Measurements from ENCODE around the gene GLI3.
"Not testable (repeated sequence)": the region's sequence is repeated elsewhere in the genome, so short reads cannot be mapped to it uniquely, and the experiment has no call there.

Gene GLI3

DNA sequence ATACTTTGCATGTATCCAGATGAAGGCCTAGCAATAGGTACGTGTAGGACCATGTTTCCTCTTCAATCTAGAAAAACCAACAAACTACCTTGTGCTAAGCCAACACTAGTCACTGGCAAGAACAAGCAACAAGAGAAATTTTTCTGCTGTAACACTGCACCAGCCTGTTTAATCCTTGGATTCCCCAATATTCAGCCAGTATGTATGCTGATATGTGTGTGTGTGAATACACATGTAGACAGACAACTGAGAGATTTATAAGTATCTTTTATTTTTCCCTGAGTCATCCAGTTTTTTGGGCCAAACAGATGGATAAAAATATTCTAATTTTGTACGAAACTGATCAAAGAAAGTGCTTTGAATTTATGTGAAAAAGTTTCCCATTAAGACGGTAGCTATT, 26.2 kb downstream of the GLI3 start:
- no peak for DNase-seq

DNA sequence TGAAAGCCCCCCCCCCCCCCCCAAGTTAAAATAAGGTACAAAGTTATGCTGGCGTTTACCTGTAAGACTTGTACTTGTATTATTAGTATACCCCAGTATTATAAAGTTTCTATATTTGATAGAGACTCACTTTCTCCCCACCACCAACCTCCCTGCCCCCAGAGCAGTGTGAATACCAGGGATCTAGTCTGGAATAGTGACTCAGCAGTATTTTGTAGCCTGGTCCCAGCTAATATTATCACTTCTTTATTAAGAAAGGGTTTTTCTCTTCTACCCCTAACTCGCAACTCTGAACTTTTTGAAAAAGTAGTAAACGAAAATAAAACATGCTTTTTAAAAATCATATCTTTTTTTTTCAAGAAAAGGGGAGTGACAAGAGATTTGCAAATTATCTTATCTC, 26.7 kb downstream of the GLI3 start:
- DNase-seq, result no peak

DNA sequence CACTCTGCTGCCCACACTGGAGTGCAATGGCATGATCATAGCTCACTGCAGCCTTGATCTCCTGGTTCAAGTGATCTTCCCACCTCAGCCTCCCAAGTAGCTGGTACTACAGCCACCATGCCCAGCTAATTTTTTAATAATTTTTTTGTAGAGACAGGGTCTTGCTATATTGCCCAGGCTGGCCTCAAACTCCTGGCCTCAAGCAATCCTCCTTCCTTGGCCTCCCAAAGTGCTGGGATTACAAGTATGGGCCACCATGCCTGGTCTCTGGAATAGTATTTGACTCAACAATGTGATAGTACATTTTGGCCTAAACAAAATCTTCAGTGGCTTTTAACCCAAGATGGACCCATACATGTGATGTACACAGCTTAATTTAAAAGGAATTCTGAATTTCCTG, 27.9 kb downstream of the GLI3 start:
- not testable (repeated sequence) for DNase-seq

DNA sequence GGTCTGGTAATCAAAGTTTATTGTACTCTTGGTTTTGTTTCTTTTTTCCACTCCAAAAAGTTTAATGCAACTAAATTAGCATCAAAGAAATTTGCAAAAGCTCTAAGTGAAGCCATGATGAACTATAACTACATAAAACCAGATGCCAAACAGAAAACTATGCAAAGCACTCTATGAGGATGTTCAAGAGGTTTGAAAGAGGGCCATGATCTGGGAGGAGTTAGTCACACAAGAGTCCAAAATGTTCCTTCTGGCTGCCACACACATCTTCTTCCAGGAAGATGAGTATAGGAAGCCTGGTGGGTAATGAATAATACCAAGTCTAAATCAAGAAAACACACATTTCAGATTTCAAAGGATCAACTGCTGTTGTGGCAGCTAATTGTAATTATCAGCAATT, 28.4 kb downstream of the GLI3 start:
- DNase-seq, result no peak

DNA sequence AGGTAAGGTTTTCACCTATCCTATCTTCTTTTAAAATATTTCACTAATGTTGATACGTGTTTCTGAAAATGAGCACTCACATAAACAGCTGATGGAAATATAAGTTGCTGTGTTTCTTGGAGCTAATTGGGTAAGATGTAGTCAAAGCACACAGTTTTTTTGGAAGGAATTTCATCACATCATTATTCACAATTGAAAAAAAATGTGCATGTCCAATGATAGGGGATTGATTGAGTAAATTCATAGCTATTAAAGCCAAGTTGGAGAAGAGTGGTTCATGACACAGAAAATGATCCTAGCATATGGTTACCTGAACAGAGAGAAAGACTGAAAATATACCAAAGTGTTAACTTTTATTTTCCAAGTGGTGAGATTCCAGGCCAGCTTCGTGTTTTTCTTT, 29.6 kb downstream of the GLI3 start:
- DNase-seq, result no peak

DNA sequence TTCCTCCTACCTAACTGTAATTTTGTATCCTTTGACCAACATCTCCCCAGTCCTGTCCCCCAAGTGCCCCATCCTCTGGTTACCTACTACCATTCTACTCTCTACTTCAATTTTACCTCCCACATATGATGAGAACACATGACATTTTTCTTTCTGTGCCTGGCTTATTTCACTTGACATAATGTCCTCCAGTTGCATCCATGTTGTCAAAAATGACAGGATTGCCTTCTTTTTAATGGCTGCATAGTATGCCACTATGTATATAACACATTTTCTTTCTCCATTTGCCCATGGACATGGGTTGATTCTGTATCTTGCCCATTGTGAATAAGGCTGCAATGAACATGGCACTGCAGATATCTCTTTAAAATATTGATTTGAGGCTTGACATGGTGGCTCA, 33.7 kb downstream of the GLI3 start:
- no peak for DNase-seq

DNA sequence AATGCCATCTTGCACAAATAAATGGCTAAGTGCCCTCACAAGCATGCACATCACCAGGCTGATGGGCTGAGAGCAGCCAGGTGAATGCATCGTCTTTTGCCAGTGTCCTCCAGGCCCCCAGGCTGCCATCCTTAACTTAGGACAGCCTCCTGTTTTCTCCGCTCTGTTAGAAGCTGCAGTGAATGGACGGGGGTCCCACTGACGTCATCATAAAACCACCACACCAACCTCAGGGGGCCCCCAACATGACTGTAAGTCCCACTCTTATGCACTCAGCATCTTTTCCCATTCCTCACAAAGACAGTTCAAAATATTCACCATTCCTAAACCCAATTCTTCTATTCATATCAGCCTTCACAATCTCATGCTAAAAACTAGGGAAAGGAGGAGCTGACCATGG, 34.4 kb downstream of the GLI3 start:
- no peak for DNase-seq

DNA sequence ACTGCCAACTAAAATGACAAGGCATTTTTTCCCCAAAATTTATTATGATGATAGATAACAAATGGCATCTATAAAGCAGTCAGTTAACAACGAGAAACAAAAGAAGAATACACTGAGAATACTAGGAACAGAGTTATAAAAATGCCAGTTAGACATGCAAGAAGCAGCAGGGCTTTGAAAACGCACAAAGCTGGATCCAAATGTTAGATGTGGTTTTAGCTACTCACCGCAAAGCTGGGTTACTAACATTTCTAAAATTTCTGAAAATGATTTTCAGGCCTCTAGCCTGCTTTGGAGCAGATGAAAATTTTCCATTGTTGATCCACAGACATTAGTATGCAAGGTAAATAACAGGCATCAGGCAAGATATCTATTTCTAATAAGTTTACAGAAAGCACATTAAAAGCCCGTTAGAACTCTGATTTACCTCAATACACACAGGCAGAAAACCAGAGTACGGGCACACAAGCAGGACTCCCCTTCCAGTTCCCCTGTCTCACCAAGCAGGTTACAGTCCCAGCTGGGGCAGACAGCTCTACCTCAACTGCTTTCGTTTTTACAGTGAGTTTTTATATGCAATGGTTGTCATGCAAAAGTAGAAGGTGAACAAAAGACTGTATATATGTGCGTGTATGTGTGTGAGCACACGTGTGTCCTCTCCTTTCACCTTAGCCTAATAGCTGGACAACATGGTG, 37.9 kb downstream of the GLI3 start:
- DNase-seq, result no peak

DNA sequence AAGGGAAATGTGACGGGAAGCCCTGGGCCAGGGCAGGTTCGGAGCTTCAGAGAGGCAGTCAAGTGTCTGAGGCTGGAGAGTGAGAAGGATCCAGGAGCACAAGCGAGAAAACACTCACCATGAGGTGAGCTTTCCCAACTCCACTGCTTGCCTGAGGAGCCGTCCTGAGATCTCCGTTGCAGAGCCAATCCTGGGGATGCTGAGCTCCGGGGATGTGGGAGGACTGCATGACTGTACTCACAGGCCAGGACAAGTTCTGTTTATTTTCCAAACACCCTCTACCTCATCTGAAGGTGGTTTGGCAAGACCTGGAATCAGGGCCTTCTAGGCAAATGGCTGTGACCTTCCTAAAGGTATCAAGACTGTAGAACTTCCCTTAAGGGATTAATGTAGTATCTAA, 38.7 kb downstream of the GLI3 start:
- DNase-seq, result no peak

DNA sequence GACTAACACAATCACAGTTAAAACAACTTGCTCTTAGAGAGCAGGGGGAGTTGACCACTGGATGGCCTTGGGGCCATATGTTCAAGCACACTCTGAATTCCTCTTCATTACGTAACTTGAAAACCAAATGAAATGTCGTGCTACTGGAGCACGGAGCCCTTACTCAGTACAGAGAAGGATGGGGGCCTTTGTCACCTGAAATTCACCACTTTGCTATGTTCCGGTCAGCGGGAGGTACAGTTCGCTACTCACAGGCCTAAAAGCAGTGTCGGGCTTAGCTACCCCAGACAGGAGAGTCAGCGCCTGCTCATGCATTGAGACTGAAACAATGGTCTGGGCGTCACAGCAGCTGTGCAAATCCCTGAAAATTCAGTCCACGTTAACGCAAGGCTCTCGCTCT, 39.6 kb downstream of the GLI3 start:
- no peak for DNase-seq

DNA sequence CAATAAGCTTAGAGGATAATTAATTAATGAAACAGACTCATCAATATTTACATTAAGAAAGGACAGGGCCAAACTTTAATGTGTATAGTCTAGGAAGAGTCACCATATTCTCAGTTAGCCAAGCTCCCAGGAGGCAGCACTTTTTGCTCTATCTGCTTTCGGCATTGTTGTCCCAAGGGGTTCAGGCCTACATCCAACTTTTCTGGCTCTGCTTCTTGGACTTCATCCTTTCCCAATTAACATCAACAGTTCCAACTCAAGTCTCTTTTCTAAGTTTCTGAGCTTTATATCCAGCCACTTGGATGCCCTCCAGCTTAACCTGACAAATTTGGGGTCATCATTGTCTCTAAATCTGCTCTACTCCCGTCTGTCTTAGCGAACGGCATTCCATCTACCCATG, 42.8 kb downstream of the GLI3 start:
- DNase-seq, result no peak

DNA sequence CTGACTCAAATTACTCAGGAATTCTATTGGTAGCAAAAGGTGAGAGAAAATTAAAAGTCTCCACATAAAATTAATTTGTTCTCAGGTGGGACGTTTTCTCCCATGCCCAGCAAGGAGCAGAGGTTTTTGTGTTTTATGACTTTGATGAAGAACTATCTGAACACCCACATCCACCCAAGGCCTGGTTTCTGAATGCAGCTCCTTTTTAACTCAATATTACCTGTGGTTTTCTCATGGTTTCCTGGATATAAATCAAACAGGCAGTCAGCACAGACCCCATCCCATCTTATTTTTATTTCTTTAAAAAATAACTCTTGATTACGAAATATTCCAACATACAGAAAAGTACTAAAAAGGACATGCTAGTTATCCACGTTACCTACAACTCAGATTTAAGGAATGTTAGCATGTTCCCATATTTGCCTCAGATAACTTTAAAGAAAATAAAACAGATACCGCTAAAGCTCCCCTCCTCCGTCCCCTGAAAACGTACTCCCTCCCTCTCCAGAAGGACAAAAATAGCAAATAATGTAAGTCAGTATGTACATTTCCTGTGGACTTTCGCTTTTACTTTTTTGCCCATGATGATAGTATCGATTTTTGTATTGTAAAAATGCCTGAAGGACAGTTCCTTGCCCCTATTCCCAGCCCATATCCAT, 43.4 kb downstream of the GLI3 start:
- DNase-seq, result no peak

DNA sequence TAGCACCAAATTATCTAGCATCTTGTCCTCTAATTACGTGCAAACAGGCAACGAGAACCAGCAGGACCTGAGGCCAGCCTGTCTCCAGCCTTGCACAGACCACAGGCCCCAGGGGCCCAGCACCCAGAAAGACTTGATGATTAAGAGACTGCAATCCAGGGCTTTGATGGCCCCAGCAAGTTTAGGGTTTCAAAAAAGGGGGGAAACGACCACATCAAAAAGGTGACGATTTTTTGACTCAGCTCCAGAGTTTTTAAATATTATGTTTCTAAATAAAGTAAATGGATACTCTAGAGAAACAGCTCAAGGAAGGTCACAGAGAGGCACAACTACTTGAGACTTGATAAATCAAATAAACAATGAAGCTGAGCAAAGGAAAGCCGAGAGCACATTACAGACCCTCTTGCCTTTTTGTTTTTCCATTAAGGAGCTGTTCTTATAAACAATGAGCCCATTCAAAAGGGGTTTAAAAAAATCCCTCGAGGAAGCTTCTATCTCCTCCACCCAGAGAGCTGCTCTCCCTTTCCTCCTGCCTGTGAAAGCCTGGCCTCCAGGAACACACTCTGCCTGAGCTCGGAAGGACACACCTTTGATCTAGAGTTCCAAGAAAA, 44.1 kb downstream of the GLI3 start:
- DNase-seq, result no peak

DNA sequence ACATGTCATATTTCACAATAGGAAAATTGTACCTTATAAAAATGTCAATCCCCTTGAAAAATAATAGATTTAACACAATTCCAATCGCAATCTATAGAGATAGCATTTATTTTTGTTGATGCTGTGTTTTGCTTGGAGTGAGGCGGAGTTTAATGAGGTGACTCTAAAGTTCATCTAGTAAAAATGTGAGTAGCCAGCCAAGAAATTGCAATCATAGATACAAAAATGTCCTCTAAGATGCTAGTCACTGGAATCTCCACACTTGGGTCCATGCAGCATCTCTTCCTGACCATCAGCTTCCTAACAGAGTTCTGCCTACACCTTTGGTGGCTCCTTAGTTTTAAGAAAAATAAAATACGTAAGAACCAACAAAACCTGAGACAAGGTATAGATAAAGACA, 44.9 kb downstream of the GLI3 start:
- no peak for DNase-seq

DNA sequence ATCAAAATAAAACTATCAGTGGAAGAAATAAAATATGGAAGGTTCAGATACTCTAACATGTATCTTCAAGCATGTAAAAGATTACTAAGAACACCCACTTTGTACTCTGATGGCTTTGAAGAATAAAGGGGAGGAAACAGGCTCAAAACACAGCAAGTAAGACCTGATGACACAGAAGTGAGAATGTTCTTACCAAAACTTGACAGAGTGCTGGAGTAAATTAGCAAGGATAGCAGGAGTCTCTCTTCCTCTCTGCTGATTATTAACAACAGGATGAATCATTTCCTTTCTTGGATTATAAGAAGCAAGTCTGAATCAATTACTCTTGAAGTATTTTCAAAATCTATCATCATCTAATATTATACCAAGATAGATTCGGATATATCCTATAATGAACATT, 47.5 kb downstream of the GLI3 start:
- no peak for DNase-seq

DNA sequence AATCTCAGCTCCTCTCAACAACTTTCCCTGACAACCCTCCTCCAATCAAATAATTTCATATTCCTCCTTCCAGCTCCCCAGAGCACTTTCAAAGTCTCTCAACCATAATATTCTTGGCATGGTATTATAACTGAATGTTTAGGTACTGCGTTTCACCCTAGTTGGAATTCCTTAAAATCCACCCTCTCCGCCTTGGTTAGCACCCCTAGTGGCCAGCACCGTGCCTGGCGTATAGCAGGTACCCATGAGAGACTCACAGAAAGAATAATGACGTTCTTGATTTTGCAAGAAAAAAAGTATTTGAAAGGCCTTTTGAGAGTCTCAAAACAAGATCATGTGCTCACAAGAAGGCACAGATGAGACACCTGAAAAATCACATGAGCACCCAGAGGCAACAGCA, 50.9 kb downstream of the GLI3 start:
- no peak for DNase-seq

DNA sequence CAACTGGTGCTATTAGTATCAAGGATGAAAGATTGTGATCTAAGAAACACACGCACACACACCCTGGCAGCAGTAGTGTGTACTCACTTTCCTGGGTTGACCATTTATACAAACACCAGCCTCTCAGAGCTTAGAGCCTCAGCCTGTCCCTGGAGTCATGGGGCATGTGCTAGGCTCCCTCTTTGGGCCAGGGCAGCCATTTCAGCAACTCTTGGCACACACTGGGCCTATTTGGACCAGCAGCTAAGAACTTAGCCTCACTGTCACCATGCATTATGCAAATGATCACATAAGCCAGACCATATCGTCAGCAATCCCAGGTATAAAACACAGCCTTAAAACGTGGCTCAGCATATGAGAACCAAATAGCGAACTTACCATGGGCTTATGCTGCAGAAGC, 51.3 kb downstream of the GLI3 start:
- no peak for DNase-seq

DNA sequence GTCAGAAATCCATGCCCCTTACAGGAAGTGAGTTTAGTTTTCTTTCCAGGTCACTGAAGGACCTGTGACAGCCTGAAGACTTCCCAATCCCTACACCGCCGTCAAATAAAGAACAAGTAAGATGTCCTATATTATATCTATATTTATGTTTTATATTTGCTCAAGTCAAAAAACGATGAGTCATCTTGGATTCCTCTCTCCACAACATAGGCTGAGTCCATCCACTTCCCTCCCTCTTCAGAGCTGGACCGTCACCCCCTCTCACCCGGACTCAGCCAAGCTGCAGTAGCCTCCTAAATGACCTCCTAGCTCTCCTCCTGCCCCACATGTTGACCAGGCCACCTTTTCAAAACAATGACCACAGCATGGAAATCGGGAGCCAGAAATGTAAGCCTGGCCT, 53.5 kb downstream of the GLI3 start:
- DNase-seq, result no peak

DNA sequence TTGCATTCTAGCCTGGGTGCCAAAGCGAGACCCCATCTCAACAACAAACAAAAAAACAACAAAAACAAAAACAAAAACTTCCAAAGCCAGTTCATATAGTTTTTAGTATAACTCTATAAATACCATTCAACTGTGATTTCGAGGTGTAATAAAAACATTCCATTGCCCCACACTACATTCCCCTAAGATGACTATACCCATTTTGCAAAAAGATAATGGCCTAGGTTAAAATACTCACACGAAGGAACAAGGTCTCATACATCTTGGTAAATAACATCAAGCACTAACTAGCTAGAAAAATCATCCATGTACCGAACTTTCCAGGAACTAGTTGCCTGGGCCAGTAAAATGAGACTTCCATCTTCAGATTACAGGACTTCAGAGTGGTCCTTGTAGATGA, 55.4 kb downstream of the GLI3 start:
- no peak for DNase-seq

DNA sequence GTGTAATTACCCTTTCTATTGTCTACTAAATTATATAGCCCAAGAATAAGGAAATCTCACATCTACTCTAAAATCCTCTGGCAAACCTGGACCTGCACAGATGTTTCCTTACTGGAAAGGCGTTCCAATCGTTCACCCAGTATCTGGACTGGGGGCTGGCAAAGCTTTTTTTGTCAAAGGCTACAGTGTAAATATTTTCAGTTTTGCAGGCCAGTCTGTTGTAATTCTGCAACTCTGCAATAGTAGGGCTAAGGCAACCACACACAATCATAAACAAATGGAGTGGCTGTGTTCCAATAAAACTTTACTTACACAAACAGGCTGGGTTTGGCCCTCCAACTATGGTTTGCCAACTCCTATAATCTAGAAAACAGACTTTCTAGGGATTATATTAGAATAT, 56.2 kb downstream of the GLI3 start:
- no peak for DNase-seq

DNA sequence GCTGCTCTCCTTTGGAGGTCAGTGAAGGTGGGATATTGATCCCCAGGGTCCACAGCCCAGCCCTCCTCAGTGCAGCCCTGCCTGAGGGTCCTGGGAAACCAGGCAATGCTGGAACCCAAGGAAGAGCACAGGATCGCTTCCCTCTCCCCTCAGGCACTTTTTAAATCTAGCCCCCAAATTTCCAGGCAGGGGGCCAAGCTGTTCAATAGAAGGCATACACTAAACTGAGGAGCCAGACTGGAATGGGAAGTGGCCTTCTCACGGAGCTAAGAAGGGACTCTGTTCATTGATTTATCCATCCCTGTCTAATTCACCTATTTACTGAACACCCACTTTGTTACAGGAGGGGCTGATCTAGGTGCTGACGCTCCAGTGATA, 60.3 kb downstream of the GLI3 start:
- no peak for DNase-seq

DNA sequence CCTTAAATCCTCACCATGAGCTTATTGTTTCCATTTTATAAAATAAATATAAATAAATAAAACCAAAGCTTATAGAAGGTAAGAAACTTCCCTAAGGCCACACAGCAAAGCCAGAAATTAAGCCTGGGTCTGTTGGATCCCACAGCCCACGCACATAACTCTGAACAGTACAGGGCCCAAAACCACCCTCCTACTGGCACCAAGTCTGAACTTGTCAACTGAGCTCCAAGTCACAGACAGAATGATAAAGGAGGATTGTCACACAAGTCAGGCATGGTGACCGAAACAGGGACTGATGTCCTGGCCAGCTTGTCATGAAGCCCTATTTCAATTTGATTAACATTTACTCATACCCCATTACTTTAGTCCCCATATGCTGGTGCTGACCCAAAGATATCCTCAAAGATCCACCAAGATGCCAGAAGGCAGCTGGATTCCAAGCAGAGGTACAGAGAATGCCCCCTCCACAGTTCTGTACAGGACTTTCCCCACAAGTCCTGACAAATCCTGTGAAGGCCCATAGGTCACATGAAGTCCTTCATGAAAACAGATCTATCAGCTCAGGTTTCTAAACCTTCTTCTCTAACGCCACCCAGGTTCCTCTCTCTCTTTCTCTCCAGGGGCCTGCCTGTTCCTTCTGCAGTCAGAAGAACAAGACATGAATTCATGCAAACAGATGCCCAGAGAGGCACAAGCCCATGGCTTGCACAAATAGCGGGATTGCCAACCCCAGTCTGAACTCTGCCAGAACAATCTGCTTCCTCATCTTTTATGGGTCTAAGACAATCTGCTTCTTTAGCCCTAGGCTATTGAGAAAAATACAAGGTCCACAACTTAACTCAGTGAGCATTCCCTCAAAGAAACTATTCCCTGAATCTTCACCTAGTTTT, 60.9 kb downstream of the GLI3 start:
- DNase-seq, result no peak

DNA sequence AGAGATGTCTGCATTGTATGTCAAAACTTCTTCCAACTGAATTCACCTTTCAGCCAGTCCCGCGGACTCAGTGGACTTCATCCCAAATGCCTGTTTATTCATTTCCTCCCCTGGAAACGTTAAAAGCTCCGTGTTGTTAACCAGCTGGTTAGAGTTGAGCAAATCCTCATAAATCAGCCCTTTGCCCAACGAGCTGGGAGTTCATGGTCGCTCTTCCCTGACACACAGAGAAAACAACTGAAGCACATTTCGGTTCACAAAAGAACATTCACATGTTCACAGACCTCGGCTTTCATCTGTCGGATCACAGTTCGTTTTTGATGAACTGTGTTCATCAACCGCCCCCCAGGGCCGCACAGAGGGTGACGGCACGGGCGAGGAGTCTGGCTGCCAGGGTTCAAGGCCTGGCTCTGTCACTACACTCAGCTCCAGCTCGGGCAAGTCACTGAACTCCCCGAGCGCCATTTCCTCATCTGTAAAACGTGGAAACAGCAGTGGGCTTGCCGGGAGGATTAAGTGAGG, 62.6 kb downstream of the GLI3 start:
- no peak for DNase-seq
